A549 (cell line): ENCODE results near the gene ZRANB3. TPM values are rescaled to one million over a fixed set of nuclear protein-coding genes. Genes with fewer than 3 reads are reported as not detected.

ENCODE experiments used
- ATAC-seq, 2 experiments: fragments of 200-7000 bp in 1 of 2; fragments of >200 bp in 1 of 2; cut with Nextera tagmentation in 1 of 2; cut with Tn5 transposase in 1 of 2; 3 replicates each; pipeline versions ENCODE4 v1.8.0 to v1.9.1; 2018 to 2020; ENCODE audit warnings: mild to moderate bottlenecking in 1 of 2, moderate library complexity in 1 of 2
- CTCF ChIA-PET: fragments of 300-600 bp; sonication (Branson Sonifier 250); formaldehyde crosslinking; extraction: SDS; loops from one replicate; lab custom pipeline; 2021; ENCODE audit warnings: antibody characterized with exemption, inconsistent platforms; lab: Yijun Ruan, JAX
- POLR2A ChIA-PET: fragments of 350-600 bp; formaldehyde crosslinking; extraction: SDS; loops from one replicate; lab custom pipeline; 2021; ENCODE audit warnings: antibody characterized with exemption, inconsistent platforms; lab: Yijun Ruan, JAX
- DNase-seq, 2 experiments: peaks; one replicate each; pipeline versions ENCODE4 v3.0.0 to v3.0.0-alpha.2; 2011 to 2016; ENCODE audit warnings: low read depth in 1 of 2, low spot score in 1 of 2
- FAIRE-seq: peaks from 2 replicates; lab custom pipeline; 2011; peaks lifted over from hg19 to GRCh38; lab: Jason Lieb, UNC
- H3K27ac ChIP-seq, 2 experiments: fragments of >200 bp; sonication (Bioruptor Twin); formaldehyde crosslinking; 3 replicates each; pipeline ENCODE4 v1.5.1; 2016 to 2017
- H3K4me1 ChIP-seq: fragments of >200 bp; sonication (Bioruptor Twin); formaldehyde crosslinking; 3 replicates; pipeline ENCODE4 v1.6.1; 2016
- H3K4me2 ChIP-seq: fragments of >200 bp; sonication (Bioruptor Twin); formaldehyde crosslinking; 3 replicates; pipeline ENCODE4 v1.6.1; 2016
- H3K4me3 ChIP-seq: fragments of >200 bp; sonication (Bioruptor Twin); formaldehyde crosslinking; 3 replicates; pipeline ENCODE4 v1.5.1; 2016
- H3K9me3 ChIP-seq: fragments of >200 bp; sonication (Bioruptor Twin); formaldehyde crosslinking; 3 replicates; pipeline ENCODE4 v1.6.1; 2016
- BCL3 ChIP-seq: fragments of >200 bp; sonication (Bioruptor Twin); formaldehyde crosslinking; IDR thresholded peaks from 3 replicates; pipeline ENCODE4 v1.6.1; 2016
- BHLHE40 ChIP-seq: IDR thresholded peaks from 2 replicates; pipeline ENCODE4 v1.6.1; 2012; ENCODE audit warnings: low read depth, low read length, inconsistent platforms
- CBX2 ChIP-seq: fragments of 200-600 bp; sonication (generic); IDR thresholded peaks from 2 replicates; pipeline ENCODE4 v1.6.1; 2016; ENCODE audit warnings: low read depth, mild to moderate bottlenecking, borderline replicate concordance
- CBX8 ChIP-seq: fragments of 200-600 bp; sonication (generic); IDR thresholded peaks from 2 replicates; pipeline ENCODE4 v1.6.1; 2016
- CHD2 ChIP-seq: fragments of 150-350 bp; IDR thresholded peaks from 2 replicates; pipeline ENCODE4 v1.6.1; 2014; ENCODE audit warnings: low read length; ENCODE audit not compliant: partially characterized antibody
- ELK1 ChIP-seq: fragments of 150-350 bp; IDR thresholded peaks from 2 replicates; pipeline ENCODE4 v1.6.1; 2014; ENCODE audit warnings: low read depth, mild to moderate bottlenecking, low read length
- FOSL2 ChIP-seq, 2 experiments: fragments of 450-650 bp in 1 of 2; fragments of >200 bp in 1 of 2; sonication (Bioruptor Twin) in 1 of 2; formaldehyde crosslinking; IDR thresholded peaks; 2 replicates each; pipeline versions ENCODE4 v1.5.0 to v1.6.1; 2016 to 2020; ENCODE audit warnings: mild to moderate bottlenecking in 1 of 2, moderate library complexity in 1 of 2
- FOXS1 ChIP-seq: fragments of 250-450 bp; sonication (Bioruptor Pico); IDR thresholded peaks from 2 replicates; pipeline ENCODE4 v1.5.0; 2020; ENCODE audit warnings: mild to moderate bottlenecking, moderate library complexity
- GATA3 ChIP-seq: IDR thresholded peaks from 2 replicates; pipeline ENCODE4 v1.6.1; 2012; ENCODE audit warnings: borderline replicate concordance
- HDAC2 ChIP-seq: fragments of 200-600 bp; sonication (generic); IDR thresholded peaks from 2 replicates; pipeline ENCODE4 v1.6.1; 2016
- JUNB ChIP-seq: fragments of >200 bp; sonication (Bioruptor Twin); formaldehyde crosslinking; IDR thresholded peaks from 2 replicates; pipeline ENCODE4 v1.6.1; 2016
- MAX ChIP-seq: IDR thresholded peaks from 2 replicates; pipeline ENCODE4 v1.6.1; 2012
- MYC ChIP-seq: IDR thresholded peaks from 2 replicates; pipeline ENCODE4 v1.6.1; 2012; ENCODE audit warnings: mild to moderate bottlenecking, inconsistent platforms, low read length, improper control_type of control experiment, borderline replicate concordance
- PHF8 ChIP-seq: fragments of 200-600 bp; sonication (generic); IDR thresholded peaks from 2 replicates; pipeline ENCODE4 v1.6.1; 2016; ENCODE audit warnings: low read depth, mild to moderate bottlenecking, antibody characterized with exemption, moderate library complexity, borderline replicate concordance
- POLR2A ChIP-seq: IDR thresholded peaks from 2 replicates; pipeline ENCODE4 v1.6.1; 2012; ENCODE audit warnings: mild to moderate bottlenecking, low read length
- REST ChIP-seq: fragments of 200-600 bp; sonication (generic); IDR thresholded peaks from 2 replicates; pipeline ENCODE4 v1.6.1; 2016; ENCODE audit warnings: antibody characterized with exemption, mild to moderate bottlenecking, moderate library complexity
- RNF2 ChIP-seq: fragments of 200-600 bp; sonication (generic); IDR thresholded peaks from 2 replicates; pipeline ENCODE4 v1.6.1; 2016; ENCODE audit warnings: low read depth, mild to moderate bottlenecking, antibody characterized with exemption, moderate library complexity, borderline replicate concordance
- SMC3 ChIP-seq: fragments of >200 bp; sonication (Bioruptor Twin); formaldehyde crosslinking; IDR thresholded peaks from 3 replicates; pipeline ENCODE4 v1.6.1; 2018; ENCODE audit warnings: inconsistent platforms
- TFCP2L1 ChIP-seq: fragments of 250-450 bp; sonication (Bioruptor Pico); IDR thresholded peaks from 2 replicates; pipeline ENCODE4 v1.5.0; 2021; ENCODE audit warnings: mild to moderate bottlenecking
- TP53 ChIP-seq: fragments of 250-450 bp; sonication (Bioruptor Pico); IDR thresholded peaks from 2 replicates; pipeline ENCODE4 v1.5.0; 2021; ENCODE audit warnings: mild to moderate bottlenecking, moderate library complexity
- USF2 ChIP-seq: fragments of 450-650 bp; IDR thresholded peaks from 2 replicates; pipeline ENCODE4 v1.6.1; 2014; ENCODE audit warnings: antibody characterized with exemption
- ZFP36 ChIP-seq: fragments of 450-650 bp; IDR thresholded peaks from 2 replicates; pipeline ENCODE4 v1.6.1; 2014; ENCODE audit warnings: borderline replicate concordance; ENCODE audit not compliant: partially characterized antibody
- ZNF302 ChIP-seq: fragments of 250-450 bp; sonication (Bioruptor Pico); IDR thresholded peaks from 2 replicates; pipeline ENCODE4 v1.9.0; 2021; ENCODE audit warnings: inconsistent platforms, mild to moderate bottlenecking, moderate library complexity
- WGBS: methylation state at CpG from one replicate; pipeline ENCODE4 v1.1.6; 2017; ENCODE audit errors: missing lambda C conversion rate; 5-methylcytosine and 5-hydroxymethylcytosine counted together
- polyA plus RNA-seq, 4 experiments: library from polyadenylated mRNA; depleted of rRNA in 3 of 4; stranded (reverse); fragments of >200 nt; fragmentation: RNase III in 1 of 4; extraction: RNeasy Plus Mini Kit Qiagen cat#74134 plus additional on column Dnase treatment in 1 of 4; gene quantifications; 2 replicates in 3 of 4; 3 replicates in 1 of 4; pipeline ENCODE4 v1.2.3, GENCODE V29; 2011 to 2017

The ZRANB3 gene
- polyA plus RNA-seq, 2 of the 4 experiments (the other 2 are of a cell fraction) = 6.2 to 12.4 TPM

GRCh38 chr2:135561925-135562324, 30.9 kb upstream of the ZRANB3 start:
- TF ChIP-seq TP53 (CRISPR knock-in tag) (no peak), HDAC2 (no peak), SMC3 (no peak), REST (no peak), POLR2A (no peak), ZNF302 (CRISPR knock-in tag) (no peak), BCL3 (no peak), ZFP36 (no peak), TFCP2L1 (CRISPR knock-in tag) (no peak), JUNB (no peak), USF2 (no peak), CBX2 (no peak), GATA3 (no peak), ELK1 (no peak), PHF8 (no peak), FOSL2 (IDR thresholded peaks at IDR 0.05) (no peak), FOSL2 (CRISPR knock-in tag; IDR thresholded peaks at IDR 0.05) (no peak), CBX8 (no peak), RNF2 (no peak), CHD2 (no peak)
- 94% methylated on average over 4 of the region's 4 CpGs for WGBS
- DNase-seq (no peak), FAIRE-seq (no peak), ATAC-seq (no peak)
- POLR2A ChIA-PET = no interaction called here
- peaks cover 13% of the 10 kb centered on the region for H3K4me1 ChIP-seq
- no peak overlapping the region for H3K4me3 ChIP-seq
- CTCF ChIA-PET = interaction anchor here (1.2 kb wide), 1 partner anchor 12 kb away, joined by 4 read pairs; no protein-coding TSS in a partner anchor
- no peak overlapping the region for H3K27ac ChIP-seq
- no peak overlapping the region for H3K4me2 ChIP-seq
- no peaks in the 10 kb centered on the region for H3K9me3 ChIP-seq

GRCh38 chr2:135557530-135557929, 26.5 kb upstream of the ZRANB3 start:
- Histone ChIP-seq H3K9me3 (no peaks in the 10 kb centered on the region), H3K4me2 (no peak overlapping the region), H3K27ac (no peak overlapping the region), H3K4me3 (no peak overlapping the region), H3K4me1 (peaks cover 7% of the 10 kb centered on the region; the same call in 2 of the 3 replicates)
- FAIRE-seq (no peak), DNase-seq (no peak), ATAC-seq (no peak)
- no peak for TF ChIP-seq BHLHE40
- no peak for TF ChIP-seq MYC
- TF ChIP-seq MAX = no peak
- TF ChIP-seq FOXS1 = no peak
- 100% methylated on average over 1 of the region's 1 CpG for WGBS
- CTCF ChIA-PET = interaction anchor here (1.0 kb wide), 1 partner anchor 152 kb away, joined by 3 read pairs; no protein-coding TSS in a partner anchor
- POLR2A ChIA-PET = no interaction called here
